ENCODE measurements around the gene BMP6. TPM values are rescaled to one million over a fixed set of nuclear protein-coding genes. Genes with fewer than 3 reads are reported as not detected.

BMP6 gene
- total and polyA plus RNA-seq, 10 of the 15 experiments (the other 5 are each of a cell fraction or from before 2014, with no cell fraction given), result 0.02 to 0.15 (median 0.05) TPM; not detected in 5

GRCh38 chr6:7794509-7794908 lies 68.6 kb downstream of the BMP6 start:
- FAIRE-seq (no peak), ATAC-seq (no peak), DNase-seq (ENCODE audit: low read depth, low spot score) (no peak)
- ChIA-PET RAD21 (ENCODE audit: unreplicated experiment) (no interaction called here), SMC1A (ENCODE audit: uncharacterized antibody, unreplicated experiment) (no interaction called here), CTCF (no interaction called here), POLR2A (no interaction called here)
- Histone ChIP-seq H3K27ac (ENCODE audit: control insufficient read depth, insufficient read depth) (no peak overlapping the region), H3K4me3 (no peak overlapping the region), H2AFZ (ENCODE audit: control insufficient read depth, low read depth, low read length) (no peak overlapping the region), H3K9me3 (replicated peaks; ENCODE audit: control insufficient read depth, insufficient read depth, low read length) (no peaks in the 10 kb centered on the region), H3K4me1 (ENCODE audit: control insufficient read depth, insufficient read depth, low read length) (no peaks in the 10 kb centered on the region), H4K20me1 (ENCODE audit: control insufficient read depth, insufficient read depth) (no peaks in the 10 kb centered on the region), H3K9ac (ENCODE audit: control insufficient read depth, insufficient read depth, low read length) (no peak overlapping the region), H3K36me3 (ENCODE audit: control insufficient read depth in 2 of 2, insufficient read depth in 2 of 2, low read length in 1 of 2) (no peaks in the 10 kb centered on the region), H3K27me3 (replicated peaks in 1 of 2; ENCODE audit: control insufficient read depth in 2 of 2, insufficient read depth in 2 of 2, low read length in 1 of 2) (peaks cover 0 to 5% of the 10 kb centered on the region in 2 experiments), H3K4me2 (ENCODE audit: control insufficient read depth, insufficient read depth) (no peak overlapping the region), H3K79me2 (ENCODE audit: control insufficient read depth, insufficient read depth, low read length) (no peaks in the 10 kb centered on the region)
- in situ Hi-C loops (cut with MboI), result no loop called here
- WGBS (ENCODE audit: insufficient coverage, insufficient replicate concordance, low lambda C conversion rate, missing lambda C conversion rate), result 0% methylated on average over 2 of the region's 2 CpGs
- TF ChIP-seq NRF1 (conservative IDR thresholded peaks at IDR 0.05; ENCODE audit: low read depth, low read length) (no peak), E2F8 (IDR thresholded peaks at IDR 0.05; ENCODE audit: low read depth, partially characterized antibody) (no peak), EZH2 (IDR thresholded peaks at IDR 0.05; ENCODE audit: borderline replicate concordance, control insufficient read depth, low read depth, low read length) (no peak), GABPA (IDR thresholded peaks at IDR 0.05; ENCODE audit: low read depth) (no peak), CTCF (IDR thresholded peaks at IDR 0.05 in 2 of 3, conservative IDR thresholded peaks at IDR 0.05 in 1 of 3; ENCODE audit: control insufficient read depth in 2 of 3, extremely low read depth in 1 of 3, insufficient read depth in 1 of 3, low read depth in 3 of 3, low read length in 3 of 3) (no peak), POLR2A (IDR thresholded peaks at IDR 0.05; ENCODE audit: low read depth, low read length) (no peak), NFYA (IDR thresholded peaks at IDR 0.05; ENCODE audit: borderline replicate concordance, low read depth, low read length) (no peak), TARDBP (IDR thresholded peaks at IDR 0.05; ENCODE audit: borderline replicate concordance) (no peak)
- BruUV-seq (replicated peaks), result no TSS peak
- intact Hi-C loops (cut with micrococcal nuclease; ENCODE audit: unreplicated experiment), result no loop called here
